HCT116 (cell line): ENCODE results near the gene SETD6. TPM values are rescaled to one million over a fixed set of nuclear protein-coding genes. Genes with fewer than 3 reads are reported as not detected.

Source experiments
- ATAC-seq: fragments of 200-7000 bp; cut with Tn5 transposase; 2 replicates; pipeline ENCODE4 v1.9.1; 2020; ENCODE audit warnings: mild to moderate bottlenecking, moderate library complexity
- BruUV-seq: library from RNA; stranded (reverse); fragments of 400-500 nt; replicated peaks from 2 replicates; lab custom pipeline; 2021; lab: Mats Ljungman, UMichigan
- CTCF ChIA-PET: fragments of 300-600 bp; sonication (Branson Sonifier 250); formaldehyde crosslinking; loops from one replicate; lab custom pipeline; 2021; ENCODE audit warnings: antibody characterized with exemption; lab: Charles Lee
- POLR2A ChIA-PET: fragments of 300-600, 350-600 bp; sonication (Branson Sonifier 250); formaldehyde crosslinking; loops from one replicate; lab custom pipeline; 2021; ENCODE audit warnings: antibody characterized with exemption; lab: Charles Lee
- RAD21 ChIA-PET, 2 experiments: fragments of 300-600 bp; sonication (Branson Sonifier 250); formaldehyde crosslinking; loops; one replicate each; lab custom pipeline; 2023; ENCODE audit warnings: low total read pairs in 2 of 2; ENCODE audit not compliant: uncharacterized antibody in 2 of 2, unreplicated experiment in 2 of 2, low non-redundant PET in 1 of 2; lab: Charles Lee
- DNase-seq: peaks from one replicate; pipeline ENCODE4 v3.0.0-alpha.2; 2010; ENCODE audit warnings: low read depth, low spot score
- H2AFZ ChIP-seq: fragments of 200-600 bp; shearing (Covaris generic), sonication (generic); 2 replicates; pipeline ENCODE4 v1.6.1; 2017; ENCODE audit warnings: low read depth, mixed run types, mixed read lengths, antibody characterized with exemption, low read length; ENCODE audit not compliant: poor library complexity, severe bottlenecking
- H3K27ac ChIP-seq: 2 replicates; pipeline ENCODE4 v1.5.1; 2012; ENCODE audit warnings: low read depth, low read length
- H3K27me3 ChIP-seq: fragments of 200-600 bp; sonication (generic); 2 replicates; pipeline ENCODE4 v1.6.1; 2016; ENCODE audit warnings: mixed run types, low read length, mixed read lengths; ENCODE audit not compliant: insufficient read depth
- H3K36me3 ChIP-seq, 2 experiments: fragments of 200-500 bp in 1 of 2; fragments of 200-600 bp in 1 of 2; sonication (Bioruptor generic) in 1 of 2; sonication (generic) in 1 of 2; 2 replicates each; pipeline versions ENCODE4 v1.5.1 to v1.6.1; 2014 to 2016; ENCODE audit warnings: low read length in 2 of 2, inconsistent platforms in 1 of 2, mixed read lengths in 1 of 2, mixed run types in 1 of 2; ENCODE audit not compliant: insufficient read depth in 2 of 2, control insufficient read depth in 1 of 2
- H3K4me1 ChIP-seq, 2 experiments: fragments of 200-600 bp in 1 of 2; sonication (generic) in 1 of 2; 2 replicates each; pipeline versions ENCODE4 v1.5.1 to v1.6.1; 2012 to 2017; ENCODE audit warnings: low read length in 2 of 2, inconsistent platforms in 1 of 2, mild to moderate bottlenecking in 1 of 2, mixed read lengths in 1 of 2, mixed run types in 1 of 2, moderate library complexity in 1 of 2; ENCODE audit not compliant: insufficient read depth in 2 of 2, control insufficient read depth in 1 of 2
- H3K4me2 ChIP-seq: fragments of 200-600 bp; sonication (generic); 2 replicates; pipeline ENCODE4 v1.6.1; 2017; ENCODE audit warnings: mixed run types, low read length, mixed read lengths
- H3K4me3 ChIP-seq, 2 experiments: fragments of 200-600 bp in 1 of 2; sonication (generic) in 1 of 2; replicated peaks in 1 of 2; 2 replicates each; pipeline ENCODE4 v1.5.1; 2011 to 2016; ENCODE audit warnings: low read length in 2 of 2, control low read depth in 1 of 2, low read depth in 1 of 2, mild to moderate bottlenecking in 1 of 2, mixed read lengths in 1 of 2, mixed run types in 1 of 2
- H3K79me2 ChIP-seq: fragments of 200-600 bp; sonication (generic); 2 replicates; pipeline ENCODE4 v1.6.1; 2017; ENCODE audit warnings: mild to moderate bottlenecking, mixed run types, low read length, moderate library complexity, mixed read lengths; ENCODE audit not compliant: insufficient read depth
- H3K9ac ChIP-seq: fragments of 200-600 bp; sonication (generic); 2 replicates; pipeline ENCODE4 v1.6.1; 2016; ENCODE audit warnings: low read length, mixed read lengths
- H3K9me2 ChIP-seq: fragments of 200-600 bp; sonication (generic), shearing (Covaris generic); 2 replicates; pipeline ENCODE4 v1.6.1; 2017; ENCODE audit warnings: mixed run types, mild to moderate bottlenecking, moderate library complexity; ENCODE audit not compliant: insufficient read depth
- H3K9me3 ChIP-seq, 2 experiments: fragments of 200-500 bp in 1 of 2; fragments of 200-600 bp in 1 of 2; sonication (Bioruptor generic) in 1 of 2; sonication (generic) in 1 of 2; 2 replicates each; pipeline ENCODE4 v1.6.1; 2014 to 2017; ENCODE audit warnings: low read length in 2 of 2, mixed read lengths in 2 of 2, inconsistent platforms in 1 of 2, low read depth in 1 of 2, mild to moderate bottlenecking in 1 of 2, mixed run types in 1 of 2, moderate library complexity in 1 of 2; ENCODE audit not compliant: control insufficient read depth in 1 of 2, insufficient read depth in 1 of 2
- H4K20me1 ChIP-seq: fragments of 200-600 bp; sonication (generic), shearing (Covaris generic); 2 replicates; pipeline ENCODE4 v1.6.1; 2017; ENCODE audit warnings: mixed run types, mild to moderate bottlenecking, moderate library complexity; ENCODE audit not compliant: insufficient read depth
- CEBPB ChIP-seq: IDR thresholded peaks from 2 replicates; pipeline ENCODE4 v1.6.1; 2012; ENCODE audit warnings: low read depth
- EGR1 ChIP-seq: IDR thresholded peaks from 2 replicates; pipeline ENCODE4 v1.6.1; 2012; ENCODE audit warnings: low read depth
- ELF1 ChIP-seq: IDR thresholded peaks from 2 replicates; pipeline ENCODE4 v1.6.1; 2012; ENCODE audit warnings: low read depth, borderline replicate concordance
- EZH2 ChIP-seq: fragments of 200-600 bp; sonication (generic); IDR thresholded peaks from 2 replicates; pipeline ENCODE4 v1.6.1; 2017; ENCODE audit warnings: antibody characterized with exemption, mixed run types
- EZH2phosphoT487 ChIP-seq: fragments of 200-600 bp; IDR thresholded peaks from 2 replicates; pipeline ENCODE4 v1.6.1; 2018; ENCODE audit warnings: antibody characterized with exemption, borderline replicate concordance
- JUND ChIP-seq: IDR thresholded peaks from 2 replicates; pipeline ENCODE4 v1.6.1; 2012
- POLR2AphosphoS5 ChIP-seq: IDR thresholded peaks from 2 replicates; pipeline ENCODE4 v1.6.1; 2011; ENCODE audit warnings: mild to moderate bottlenecking, low read depth, low read length, moderate library complexity
- RAD21 ChIP-seq: IDR thresholded peaks from 2 replicates; pipeline ENCODE4 v1.6.1; 2012; ENCODE audit warnings: low read depth, mild to moderate bottlenecking
- SIN3A ChIP-seq: IDR thresholded peaks from 2 replicates; pipeline ENCODE4 v1.6.1; 2012; ENCODE audit warnings: low read depth
- SRF ChIP-seq: IDR thresholded peaks from 2 replicates; pipeline ENCODE4 v1.6.1; 2012; ENCODE audit warnings: low read depth
- ZFX ChIP-seq: fragments of 450-650 bp; IDR thresholded peaks from 2 replicates; pipeline ENCODE4 v1.6.1; 2017
- ZNF274 ChIP-seq: fragments of 200-500 bp; sonication (Bioruptor generic); IDR thresholded peaks from 2 replicates; pipeline ENCODE4 v1.6.1; 2014; ENCODE audit warnings: mild to moderate bottlenecking, low read depth, low read length, inconsistent platforms
- intact Hi-C: fragments of 100-400 bp; cut with micrococcal nuclease; formaldehyde crosslinking; loops from 2 replicates; pipeline ENCODE4 v1.10.0; 2022
- total RNA-seq: library from RNA; stranded (reverse); gene quantifications from one replicate; pipeline ENCODE4 v1.2.1, GENCODE V29; 2021; ENCODE audit not compliant: unreplicated experiment
- TF ChIP-seq, protein P1 (sequence below), 3 experiments: fragments of 200-600 bp in 1 of 3; sonication (generic) in 1 of 3; IDR thresholded peaks in 2 of 3; conservative IDR thresholded peaks in 1 of 3; 2 replicates each; pipeline ENCODE4 v1.5.1; 2012 to 2017; ENCODE audit warnings: low read depth in 2 of 3, low read length in 2 of 3, antibody characterized with exemption in 1 of 3, borderline replicate concordance in 1 of 3, control low read depth in 1 of 3, mild to moderate bottlenecking in 1 of 3, mixed read lengths in 1 of 3, mixed run types in 1 of 3, moderate library complexity in 1 of 3; ENCODE audit not compliant: insufficient read depth in 1 of 3
- TF ChIP-seq, protein P2 (sequence below): IDR thresholded peaks from 2 replicates; pipeline ENCODE4 v1.6.1; 2012; ENCODE audit warnings: low read depth

SETD6 gene
- total RNA-seq, 1 experiment from 2014 or later, result 26.6 TPM

DNA sequence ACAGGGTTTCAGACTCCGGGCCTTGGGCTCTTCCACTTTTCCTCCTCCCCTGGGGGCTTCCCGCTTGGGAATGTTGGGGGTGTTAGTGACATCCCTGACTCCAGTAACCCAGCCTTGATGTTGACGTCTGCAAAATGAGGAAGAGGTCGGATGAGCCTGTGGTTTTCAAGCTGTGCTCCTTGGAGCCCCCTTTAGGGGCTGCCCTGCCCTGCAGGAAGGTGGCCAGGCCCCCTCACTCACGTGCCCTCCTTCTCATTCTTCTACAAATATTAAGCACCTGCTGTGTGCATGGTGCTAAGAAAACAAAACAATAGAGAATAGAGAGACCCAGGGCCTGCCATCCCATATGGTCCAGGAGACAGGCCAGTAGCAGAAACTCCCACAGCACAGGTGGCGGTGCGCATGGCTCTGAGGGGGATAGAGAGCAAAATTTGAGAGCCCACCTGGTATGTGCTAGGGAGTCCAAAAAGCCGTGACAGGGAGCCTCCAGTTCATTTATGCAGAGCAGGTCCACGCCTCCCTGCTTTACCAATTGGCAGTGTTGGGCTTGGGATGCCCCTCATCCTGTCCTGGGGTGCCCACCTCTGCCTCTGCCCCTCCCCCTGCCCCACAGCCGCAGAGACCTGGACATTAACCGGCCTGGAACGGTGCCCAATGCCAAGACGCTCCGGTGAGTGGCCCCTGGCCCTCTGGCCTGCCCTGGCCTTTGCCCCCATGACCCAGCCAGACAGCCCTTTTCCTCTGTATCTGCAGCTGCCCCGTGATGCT is 7.9 kb upstream of the SETD6 start:
- ChIA-PET RAD21 (no interaction called here), CTCF (no interaction called here), POLR2A (no interaction called here)
- H2AFZ ChIP-seq, result no peak overlapping the region
- no peaks in the 10 kb centered on the region for H3K4me1 ChIP-seq
- H3K4me2 ChIP-seq, result no peak overlapping the region
- H3K27me3 ChIP-seq, result no peaks in the 10 kb centered on the region
- peaks cover 19% of the 10 kb centered on the region for H3K79me2 ChIP-seq
- no peak for DNase-seq
- peaks cover 0 to 9% of the 10 kb centered on the region in 2 experiments; a peak in 1 of 4 replicates for H3K36me3 ChIP-seq
- no peak overlapping the region for H3K9ac ChIP-seq
- no peaks in the 10 kb centered on the region for H3K9me2 ChIP-seq
- no peaks in the 10 kb centered on the region for H3K9me3 ChIP-seq
- no peak for ATAC-seq
- no TSS peak for BruUV-seq
- TF ChIP-seq, protein P1, sequence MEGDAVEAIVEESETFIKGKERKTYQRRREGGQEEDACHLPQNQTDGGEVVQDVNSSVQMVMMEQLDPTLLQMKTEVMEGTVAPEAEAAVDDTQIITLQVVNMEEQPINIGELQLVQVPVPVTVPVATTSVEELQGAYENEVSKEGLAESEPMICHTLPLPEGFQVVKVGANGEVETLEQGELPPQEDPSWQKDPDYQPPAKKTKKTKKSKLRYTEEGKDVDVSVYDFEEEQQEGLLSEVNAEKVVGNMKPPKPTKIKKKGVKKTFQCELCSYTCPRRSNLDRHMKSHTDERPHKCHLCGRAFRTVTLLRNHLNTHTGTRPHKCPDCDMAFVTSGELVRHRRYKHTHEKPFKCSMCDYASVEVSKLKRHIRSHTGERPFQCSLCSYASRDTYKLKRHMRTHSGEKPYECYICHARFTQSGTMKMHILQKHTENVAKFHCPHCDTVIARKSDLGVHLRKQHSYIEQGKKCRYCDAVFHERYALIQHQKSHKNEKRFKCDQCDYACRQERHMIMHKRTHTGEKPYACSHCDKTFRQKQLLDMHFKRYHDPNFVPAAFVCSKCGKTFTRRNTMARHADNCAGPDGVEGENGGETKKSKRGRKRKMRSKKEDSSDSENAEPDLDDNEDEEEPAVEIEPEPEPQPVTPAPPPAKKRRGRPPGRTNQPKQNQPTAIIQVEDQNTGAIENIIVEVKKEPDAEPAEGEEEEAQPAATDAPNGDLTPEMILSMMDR (IDR thresholded peaks at IDR 0.05 in 2 of 3, conservative IDR thresholded peaks at IDR 0.05 in 1 of 3; ENCODE audit: borderline replicate concordance in 1 of 3, insufficient read depth in 1 of 3, low read depth in 2 of 3, low read length in 2 of 3), result no peak
- no peak for TF ChIP-seq EZH2
- no peaks in the 10 kb centered on the region for H4K20me1 ChIP-seq
- no peak overlapping the region for H3K27ac ChIP-seq
- intact Hi-C loops, result no loop called here
- H3K4me3 ChIP-seq, result no peak overlapping the region

DNA sequence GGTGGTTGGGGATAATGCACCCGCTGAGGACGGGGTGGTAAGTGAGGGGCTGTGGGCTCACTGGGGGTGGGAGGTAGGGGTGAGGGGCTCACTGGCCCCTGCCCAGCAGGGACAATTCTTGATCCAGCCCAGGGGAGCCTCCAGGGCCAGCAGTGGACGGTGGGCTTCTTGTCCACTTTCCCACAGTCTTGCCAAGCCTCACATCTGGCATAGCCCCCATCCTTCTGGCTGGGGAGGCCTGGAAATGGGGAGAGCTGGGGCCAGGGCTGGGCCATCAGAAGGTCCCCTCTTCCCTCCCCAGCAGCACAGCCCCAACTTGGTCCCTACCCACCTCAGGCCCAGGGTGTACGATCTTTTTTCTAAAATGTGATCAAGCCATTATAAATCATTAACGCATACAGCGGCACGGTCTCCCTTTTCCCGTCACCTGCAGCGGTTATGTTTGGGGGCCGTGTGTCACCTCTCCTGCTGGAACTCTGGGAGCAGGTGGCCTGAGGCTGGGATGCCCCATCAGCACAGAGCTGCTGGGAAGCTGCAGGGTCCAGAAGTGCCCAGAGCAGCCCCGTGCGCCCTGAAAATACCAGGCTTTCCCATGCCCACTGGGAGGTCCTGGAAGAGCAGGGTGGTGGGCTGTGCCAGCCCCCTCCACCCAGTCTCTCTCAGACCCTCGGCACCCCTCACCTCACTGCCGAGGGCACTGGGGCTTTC is 7.2 kb upstream of the SETD6 start:
- intact Hi-C loops, result no loop called here
- H3K9ac ChIP-seq, result no peak overlapping the region
- no peak overlapping the region for H3K4me3 ChIP-seq
- no peaks in the 10 kb centered on the region for H3K9me2 ChIP-seq
- H3K27me3 ChIP-seq, result no peaks in the 10 kb centered on the region
- peaks cover 26% of the 10 kb centered on the region for H3K79me2 ChIP-seq
- peaks cover 0 to 16% of the 10 kb centered on the region in 2 experiments; a peak in 1 of 4 replicates for H3K36me3 ChIP-seq
- H4K20me1 ChIP-seq, result no peaks in the 10 kb centered on the region
- DNase-seq (no peak), ATAC-seq (no peak)
- POLR2A ChIA-PET, result no interaction called here
- H3K27ac ChIP-seq, result no peak overlapping the region
- CTCF ChIA-PET, result no interaction called here
- no peaks in the 10 kb centered on the region for H3K4me1 ChIP-seq
- H2AFZ ChIP-seq, result no peak overlapping the region
- RAD21 ChIA-PET, result no interaction called here
- no peaks in the 10 kb centered on the region for H3K9me3 ChIP-seq
- no TSS peak for BruUV-seq
- no peak overlapping the region for H3K4me2 ChIP-seq
- TF ChIP-seq RAD21, result no peak
- TF ChIP-seq SIN3A, result no peak
- TF ChIP-seq SRF, result no peak
- TF ChIP-seq ZNF274, result no peak
- TF ChIP-seq ELF1, result no peak
- TF ChIP-seq CEBPB, result no peak
- TF ChIP-seq, protein P2, sequence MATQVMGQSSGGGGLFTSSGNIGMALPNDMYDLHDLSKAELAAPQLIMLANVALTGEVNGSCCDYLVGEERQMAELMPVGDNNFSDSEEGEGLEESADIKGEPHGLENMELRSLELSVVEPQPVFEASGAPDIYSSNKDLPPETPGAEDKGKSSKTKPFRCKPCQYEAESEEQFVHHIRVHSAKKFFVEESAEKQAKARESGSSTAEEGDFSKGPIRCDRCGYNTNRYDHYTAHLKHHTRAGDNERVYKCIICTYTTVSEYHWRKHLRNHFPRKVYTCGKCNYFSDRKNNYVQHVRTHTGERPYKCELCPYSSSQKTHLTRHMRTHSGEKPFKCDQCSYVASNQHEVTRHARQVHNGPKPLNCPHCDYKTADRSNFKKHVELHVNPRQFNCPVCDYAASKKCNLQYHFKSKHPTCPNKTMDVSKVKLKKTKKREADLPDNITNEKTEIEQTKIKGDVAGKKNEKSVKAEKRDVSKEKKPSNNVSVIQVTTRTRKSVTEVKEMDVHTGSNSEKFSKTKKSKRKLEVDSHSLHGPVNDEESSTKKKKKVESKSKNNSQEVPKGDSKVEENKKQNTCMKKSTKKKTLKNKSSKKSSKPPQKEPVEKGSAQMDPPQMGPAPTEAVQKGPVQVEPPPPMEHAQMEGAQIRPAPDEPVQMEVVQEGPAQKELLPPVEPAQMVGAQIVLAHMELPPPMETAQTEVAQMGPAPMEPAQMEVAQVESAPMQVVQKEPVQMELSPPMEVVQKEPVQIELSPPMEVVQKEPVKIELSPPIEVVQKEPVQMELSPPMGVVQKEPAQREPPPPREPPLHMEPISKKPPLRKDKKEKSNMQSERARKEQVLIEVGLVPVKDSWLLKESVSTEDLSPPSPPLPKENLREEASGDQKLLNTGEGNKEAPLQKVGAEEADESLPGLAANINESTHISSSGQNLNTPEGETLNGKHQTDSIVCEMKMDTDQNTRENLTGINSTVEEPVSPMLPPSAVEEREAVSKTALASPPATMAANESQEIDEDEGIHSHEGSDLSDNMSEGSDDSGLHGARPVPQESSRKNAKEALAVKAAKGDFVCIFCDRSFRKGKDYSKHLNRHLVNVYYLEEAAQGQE, result no peak
- no peak for TF ChIP-seq POLR2AphosphoS5
- no peak for TF ChIP-seq EGR1
- no peak for TF ChIP-seq EZH2phosphoT487
- TF ChIP-seq ZFX, result no peak
- TF ChIP-seq JUND, result no peak
